Activated CD4-positive, alpha-beta T cell treated with anti-CD3 and anti-CD28 coated beads for 36 hours (primary cell): ENCODE measurements around the gene COASY. TPM values are rescaled to one million over a fixed set of nuclear protein-coding genes. Genes with fewer than 3 reads are reported as not detected.

Source experiments
- ATAC-seq: fragments of 200-7000 bp; cut with Tn5 transposase; one replicate; pipeline ENCODE4 v1.10.0; 2021; ENCODE audit warnings: mild to moderate bottlenecking, moderate library complexity
- CTCF ChIA-PET: fragments of 350-600 bp; sonication (Branson Sonifier 250); formaldehyde crosslinking; loops from one replicate; lab custom pipeline; 2021; ENCODE audit warnings: antibody characterized with exemption; lab: Charles Lee
- POLR2A ChIA-PET: fragments of 350-600 bp; sonication (Branson Sonifier 250); formaldehyde crosslinking; loops from one replicate; lab custom pipeline; 2021; ENCODE audit warnings: antibody characterized with exemption, inconsistent platforms; lab: Charles Lee
- DNase-seq: peaks from one replicate; pipeline ENCODE4 v3.0.0-alpha.2; 2020
- H3K27ac Mint-ChIP-seq: one replicate; pipeline ENCODE4 v1.8.0; 2021; ENCODE audit warnings: mixed read lengths
- H3K27me3 Mint-ChIP-seq: one replicate; pipeline ENCODE4 v1.8.0; 2021; ENCODE audit warnings: mixed read lengths
- H3K36me3 Mint-ChIP-seq: one replicate; pipeline ENCODE4 v1.8.0; 2021; ENCODE audit warnings: low read depth, mixed read lengths
- H3K4me1 Mint-ChIP-seq: one replicate; pipeline ENCODE4 v1.8.0; 2021; ENCODE audit warnings: mixed read lengths
- H3K4me3 Mint-ChIP-seq: one replicate; pipeline ENCODE4 v1.8.0; 2021; ENCODE audit warnings: mild to moderate bottlenecking, moderate library complexity, mixed read lengths
- H3K9me3 Mint-ChIP-seq: one replicate; pipeline ENCODE4 v1.8.0; 2021; ENCODE audit warnings: low read depth, mixed read lengths
- intact Hi-C, 2 experiments: fragments of 100-400 bp; cut with DNase I in 1 of 2; cut with micrococcal nuclease in 1 of 2; formaldehyde crosslinking; loops; one replicate each; pipeline versions ENCODE4 v1.14.2 to v1.15.1; 2022 to 2024; cut with DNase I, micrococcal nuclease
- total RNA-seq, 2 experiments: library from RNA; stranded (reverse); gene quantifications; one replicate each; pipeline ENCODE4 v1.2.3, GENCODE V29; 2021

COASY gene
- total RNA-seq, 2 experiments from 2014 or later: 83.3 to 105 TPM

DNA sequence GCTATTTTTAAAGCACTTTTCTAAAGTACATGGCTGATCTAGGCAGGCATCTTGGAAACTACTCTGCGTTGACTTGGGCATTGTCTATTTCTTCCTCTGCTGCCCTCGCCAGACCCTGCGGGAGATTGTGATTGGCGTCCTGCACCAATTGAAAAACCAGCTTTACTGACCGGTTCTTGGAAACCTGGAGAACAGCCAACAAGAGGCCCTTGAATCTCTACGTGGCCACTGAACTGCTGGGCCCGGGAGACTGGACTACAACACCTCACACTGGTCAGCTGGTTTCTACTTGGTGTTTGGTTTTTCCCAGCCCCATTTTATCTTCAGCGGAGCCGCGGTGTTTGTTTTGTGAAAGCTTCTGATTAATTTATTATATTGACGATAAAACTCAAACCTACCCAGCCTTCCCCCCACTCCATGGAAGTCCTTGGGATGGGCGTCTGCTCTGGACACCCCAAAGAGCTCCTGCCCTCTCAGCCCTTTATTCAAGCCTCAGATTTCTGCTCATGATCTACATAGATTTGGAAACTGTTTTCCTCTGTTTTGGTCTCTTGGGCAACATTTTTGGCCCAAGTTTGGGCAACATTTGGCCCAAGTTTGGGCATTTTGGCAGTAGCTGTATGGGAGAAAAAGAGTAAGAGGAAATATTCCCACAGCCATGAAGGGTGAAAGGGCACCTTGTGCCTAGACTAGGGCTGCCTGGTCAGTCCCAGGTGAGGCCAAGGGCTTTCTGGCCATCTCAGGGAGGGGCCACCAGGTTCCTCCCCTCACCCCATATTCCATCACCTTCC lies 9.7 kb downstream of the COASY start:
- intact Hi-C loops: no loop called here
- POLR2A ChIA-PET: no interaction called here
- DNase-seq (no peak), ATAC-seq (no peak)
- H3K9me3 Mint-ChIP-seq: no peaks in the 10 kb centered on the region
- no peaks in the 10 kb centered on the region for H3K27me3 Mint-ChIP-seq
- CTCF ChIA-PET: no interaction called here
- H3K27ac Mint-ChIP-seq: no peak overlapping the region
- no peak overlapping the region for H3K4me3 Mint-ChIP-seq
- peaks cover 77% of the 10 kb centered on the region for H3K36me3 Mint-ChIP-seq
- peaks cover 33% of the 10 kb centered on the region for H3K4me1 Mint-ChIP-seq

DNA sequence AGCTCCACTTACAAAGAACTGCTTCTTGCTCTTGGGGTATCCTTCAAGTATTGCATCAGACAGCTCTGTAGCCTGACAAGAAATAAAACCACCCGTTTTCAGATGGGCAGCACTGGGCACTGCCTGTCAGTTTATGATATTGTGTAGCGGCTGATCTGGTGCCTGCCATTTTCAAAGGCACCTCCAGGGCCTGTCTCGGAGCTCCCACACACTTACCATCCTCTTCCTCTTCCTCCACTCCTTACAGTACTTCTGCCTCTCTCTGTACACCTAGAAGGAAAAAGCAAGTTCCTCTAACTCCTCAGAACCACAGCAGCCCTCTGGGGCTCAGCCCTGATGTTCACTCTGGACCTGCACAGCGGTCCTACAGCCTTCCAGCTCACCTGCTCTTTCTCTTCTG lies 11.1 kb downstream of the COASY start:
- no peak overlapping the region for H3K4me3 Mint-ChIP-seq
- H3K27ac Mint-ChIP-seq: peak overlapping the region; percentile 56
- intact Hi-C loops: no loop called here
- H3K36me3 Mint-ChIP-seq: peaks cover 82% of the 10 kb centered on the region
- H3K27me3 Mint-ChIP-seq: no peaks in the 10 kb centered on the region
- ChIA-PET CTCF (interaction anchor here (0.6 to 1.0 kb wide), 2 partner anchors 141 to 459 kb away, joined by 3 read pairs; no protein-coding TSS in a partner anchor), POLR2A (interaction anchor here (0.8 kb wide), 1 partner anchor 259 kb away, joined by 4 read pairs; no protein-coding TSS in a partner anchor)
- DNase-seq: no peak
- H3K4me1 Mint-ChIP-seq: peaks cover 30% of the 10 kb centered on the region
- no peaks in the 10 kb centered on the region for H3K9me3 Mint-ChIP-seq
- no peak for ATAC-seq

DNA sequence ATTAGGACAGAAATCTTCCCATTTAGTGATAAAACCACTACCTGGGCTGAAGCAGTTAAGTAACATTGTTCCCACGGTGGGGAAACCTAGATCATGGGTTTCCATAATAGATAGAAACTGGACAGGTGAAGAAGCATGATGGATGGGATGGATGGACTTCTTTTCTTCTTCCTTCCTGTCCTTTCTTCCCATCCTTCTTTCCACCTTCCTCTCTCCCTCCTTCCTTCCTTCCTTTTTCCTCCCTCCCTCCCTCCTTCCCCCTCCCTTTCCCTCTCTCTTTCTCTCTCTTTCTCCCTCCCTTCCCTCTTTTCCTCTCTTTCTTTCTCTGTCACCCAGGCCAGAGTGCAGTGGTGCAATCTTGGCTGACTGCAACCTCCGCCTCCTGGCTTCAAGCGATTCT lies 12.5 kb downstream of the COASY start:
- ATAC-seq: no peak
- Mint-ChIP-seq H3K9me3 (no peaks in the 10 kb centered on the region), H3K4me3 (no peak overlapping the region), H3K27me3 (no peaks in the 10 kb centered on the region), H3K4me1 (peaks cover 31% of the 10 kb centered on the region), H3K27ac (no peak overlapping the region), H3K36me3 (peaks cover 75% of the 10 kb centered on the region)
- DNase-seq: no peak
- intact Hi-C loops: no loop called here
- POLR2A ChIA-PET: no interaction called here
- CTCF ChIA-PET: interaction anchor here (1.5 kb wide), 1 partner anchor 34 kb away, joined by 3 read pairs; the partner anchor contains the start of genes RETREG3 and TUBG1

DNA sequence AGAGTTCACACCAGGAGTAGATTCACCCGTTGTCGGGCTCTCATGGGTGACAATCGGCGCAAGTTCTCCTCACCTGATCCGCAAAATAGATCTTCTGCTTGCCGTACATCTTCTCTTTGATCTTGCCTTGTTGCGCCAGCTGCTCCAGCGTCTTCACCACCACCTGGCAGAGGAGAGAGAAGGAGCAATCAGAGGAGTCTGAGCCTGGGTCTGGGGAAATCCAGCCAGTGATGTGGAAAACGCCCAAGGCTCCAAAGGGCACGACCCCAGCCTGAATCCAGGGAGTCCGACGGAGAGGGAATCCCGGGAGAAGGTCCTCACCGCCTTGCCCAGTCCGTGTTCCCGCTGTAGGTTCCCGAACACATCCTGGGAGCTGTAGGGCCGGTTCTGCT lies 15.2 kb downstream of the COASY start:
- peaks cover 62% of the 10 kb centered on the region for H3K36me3 Mint-ChIP-seq
- H3K27me3 Mint-ChIP-seq: no peaks in the 10 kb centered on the region
- H3K4me1 Mint-ChIP-seq: peaks cover 28% of the 10 kb centered on the region
- POLR2A ChIA-PET: interaction anchor here (0.6 to 2.5 kb wide), 3 partner anchors 10 to 96 kb away, joined by 3 to 8 read pairs (median 8); partner anchors contain the start of genes MLX, RETREG3 and TUBG1
- ATAC-seq (peak; percentile 12), DNase-seq (peak; percentile 40)
- no peaks in the 10 kb centered on the region for H3K9me3 Mint-ChIP-seq
- H3K27ac Mint-ChIP-seq: peak overlapping the region; percentile 98
- intact Hi-C loops: loop anchor here (1.0 to 5.0 kb wide), 10 partner anchors 10 to 421 kb away; partner anchors contain the start of genes COASY (in 2 of the 2), MLX (in 2 of the 2), RETREG3 (in 2 of the 2) and TUBG1 (in 2 of the 2)
- CTCF ChIA-PET: interaction anchor here (0.6 to 4.7 kb wide), 19 partner anchors 9 to 421 kb away, joined by 3 to 80 read pairs (median 7); partner anchors contain the start of genes MLX, RAMP2, RETREG3 and RPL27
- H3K4me3 Mint-ChIP-seq: peak overlapping the region; percentile 88

DNA sequence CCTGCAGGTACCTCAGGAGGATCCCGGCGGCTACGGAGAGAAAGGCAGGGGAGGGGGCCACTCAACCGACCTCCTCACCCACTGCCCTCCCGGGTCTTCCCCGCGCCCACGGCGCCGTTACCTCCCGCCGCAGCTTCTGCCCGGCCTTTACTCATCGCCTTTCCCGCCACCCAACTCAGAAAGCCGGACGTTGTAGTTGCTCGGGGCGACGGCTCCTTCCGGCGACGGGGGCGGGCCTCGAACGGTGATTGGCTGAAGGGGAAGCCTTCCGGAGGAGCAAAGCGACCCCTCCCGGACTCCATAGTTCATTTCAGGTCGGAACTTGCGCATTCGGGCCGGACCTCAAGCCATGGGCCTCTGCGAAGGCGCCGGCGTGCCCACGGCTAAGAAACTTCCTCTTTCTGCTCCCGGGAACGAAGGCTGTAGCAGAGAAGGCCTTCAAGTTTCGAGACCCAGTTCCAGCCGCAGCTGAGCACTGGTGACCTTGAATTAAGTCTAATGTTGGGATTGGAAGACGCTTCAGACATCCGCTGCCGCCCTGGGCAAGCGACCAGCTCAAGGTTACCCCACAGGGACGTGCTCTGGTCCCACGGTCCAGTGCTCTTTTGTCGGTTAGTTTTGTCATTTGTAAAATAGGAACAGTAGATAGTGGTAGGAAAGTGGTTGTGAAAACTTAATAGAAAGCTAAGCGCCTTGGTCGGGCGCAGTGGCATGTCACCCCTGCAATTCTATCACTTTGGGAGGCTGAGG lies 15.8 kb downstream of the COASY start, which contains the start of gene PSMC3IP:
PSMC3IP (minus strand) TSS at position 198 of the 750 bp plus-strand sequence; CDS start at position 155, 43 bp downstream.
- H3K4me3 Mint-ChIP-seq: peak within 1 kb of the TSS; percentile 88
- ChIA-PET CTCF (interaction anchor here (0.6 to 4.7 kb wide), 61 partner anchors 10 to 906 kb away, joined by 3 to 80 read pairs (median 4); partner anchors contain the start of genes BECN1, CAVIN1, DHX8 and GHDC), POLR2A (interaction anchor here (0.6 to 2.5 kb wide), 9 partner anchors 11 to 420 kb away, joined by 3 to 10 read pairs (median 4); partner anchors contain the start of genes BECN1, MLX, RETREG3 and RPL27)
- intact Hi-C loops: loop anchor here (1.0 to 5.0 kb wide), 17 partner anchors 10 to 421 kb away; partner anchors contain the start of genes BECN1 (in 2 of the 2), COASY (in 2 of the 2), EZH1 (in 2 of the 2) and MLX (in 2 of the 2)
- H3K27ac Mint-ChIP-seq: peak within 1 kb of the TSS; percentile 98
- no peaks in the 10 kb centered on the region for H3K9me3 Mint-ChIP-seq
- peaks cover 28% of the 10 kb centered on the region for H3K4me1 Mint-ChIP-seq
- peak; percentile 92 for ATAC-seq
- peaks cover 61% of the 10 kb centered on the region for H3K36me3 Mint-ChIP-seq
- DNase-seq: peak; percentile 98
- no peaks in the 10 kb centered on the region for H3K27me3 Mint-ChIP-seq

DNA sequence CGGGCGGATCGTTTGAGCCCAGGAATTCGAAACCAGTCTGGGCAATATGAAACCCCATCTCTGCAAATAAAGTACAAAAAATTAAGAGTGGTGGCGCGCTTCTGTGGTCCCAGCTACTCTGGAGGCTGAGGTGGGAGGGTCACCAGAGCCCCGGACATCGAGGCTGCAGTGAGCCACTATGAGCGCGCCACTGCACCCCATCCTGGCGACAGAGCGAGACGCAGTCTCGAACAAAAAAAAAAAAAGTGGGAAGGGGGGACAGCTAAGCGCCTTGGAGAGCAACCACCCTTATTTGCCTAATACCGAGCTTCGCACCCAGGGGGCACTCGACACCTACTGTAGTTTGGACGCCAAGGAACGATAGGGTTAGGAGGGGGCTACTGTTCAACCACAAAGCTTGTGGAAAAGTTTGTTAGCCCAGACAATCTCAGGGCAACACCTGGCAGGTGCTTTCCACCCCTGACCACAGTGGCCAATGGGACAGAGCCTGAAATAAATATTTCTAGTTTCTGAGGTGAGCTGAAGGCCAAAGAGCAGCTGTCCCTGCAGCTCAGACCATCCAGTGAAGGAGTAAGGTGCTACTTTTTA lies 16.4 kb downstream of the COASY start:
- ChIA-PET POLR2A (interaction anchor here (0.6 to 2.5 kb wide), 12 partner anchors 10 to 605 kb away, joined by 3 to 10 read pairs (median 4); partner anchors contain the start of genes BECN1, MLX, RETREG3 and RPL27), CTCF (interaction anchor here (0.5 to 4.7 kb wide), 63 partner anchors 10 to 905 kb away, joined by 3 to 80 read pairs (median 4); partner anchors contain the start of genes BECN1, CAVIN1, DHX8 and DNAJC7)
- H3K36me3 Mint-ChIP-seq: peaks cover 57% of the 10 kb centered on the region
- H3K27ac Mint-ChIP-seq: peak overlapping the region; percentile 98
- peak; percentile 63 for ATAC-seq
- no peaks in the 10 kb centered on the region for H3K27me3 Mint-ChIP-seq
- H3K9me3 Mint-ChIP-seq: no peaks in the 10 kb centered on the region
- intact Hi-C loops: loop anchor here (1.0 to 5.0 kb wide), 8 partner anchors 100 to 351 kb away; partner anchors contain the start of genes BECN1 (in 2 of the 2), EZH1 (in 2 of the 2) and VPS25 (in 1 of the 2)
- H3K4me1 Mint-ChIP-seq: peaks cover 27% of the 10 kb centered on the region
- DNase-seq: peak; percentile 87
- peak overlapping the region; percentile 88 for H3K4me3 Mint-ChIP-seq

DNA sequence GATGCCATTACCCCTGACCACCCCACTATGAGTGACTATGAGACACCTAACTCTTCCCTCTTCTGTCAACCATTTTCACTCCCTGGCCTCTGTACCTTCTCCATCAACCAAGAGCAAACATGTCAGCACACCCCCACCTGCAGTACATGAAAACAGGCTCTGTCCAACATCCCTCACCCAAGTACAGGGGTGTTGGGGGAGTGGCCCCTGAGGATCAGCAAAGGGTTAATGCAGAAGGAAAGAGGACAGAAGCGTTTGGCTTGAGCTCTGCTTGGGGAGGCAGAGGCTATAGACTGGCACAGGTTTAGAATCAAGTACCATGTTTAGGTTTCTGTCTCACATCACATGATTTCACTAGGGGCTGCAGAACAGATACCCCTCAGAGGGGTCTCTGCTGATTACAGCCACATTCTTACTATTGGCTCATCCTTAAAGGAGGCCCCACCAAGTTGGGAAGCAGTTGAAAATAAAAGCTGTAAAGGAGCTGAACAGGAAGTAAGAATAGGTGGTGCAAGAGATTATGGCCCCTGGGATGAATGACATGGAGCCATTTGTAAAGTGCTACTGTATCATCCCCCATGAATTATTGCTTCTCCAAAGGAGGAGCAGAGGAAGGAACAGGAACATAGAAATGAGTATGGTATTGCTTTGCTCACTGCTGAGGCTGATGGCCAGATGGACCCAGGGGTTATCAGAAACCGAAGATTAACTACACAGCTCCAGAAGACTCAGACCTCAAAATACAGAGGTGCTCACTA lies 18.0 kb downstream of the COASY start:
- DNase-seq: no peak
- Mint-ChIP-seq H3K36me3 (peaks cover 48% of the 10 kb centered on the region), H3K4me3 (peak overlapping the region; percentile 6), H3K27ac (peak overlapping the region; percentile 53), H3K27me3 (no peaks in the 10 kb centered on the region), H3K4me1 (peaks cover 26% of the 10 kb centered on the region), H3K9me3 (no peaks in the 10 kb centered on the region)
- CTCF ChIA-PET: interaction anchor here (0.5 to 4.7 kb wide), 11 partner anchors 17 to 613 kb away, joined by 3 to 80 read pairs (median 3); partner anchors contain the start of genes CNP, RETREG3 and TUBG1
- no peak for ATAC-seq
- POLR2A ChIA-PET: no interaction called here
- intact Hi-C loops: loop anchor here in 1 of 2 experiments (2.0 to 5.0 kb wide), 2 partner anchors 99 to 242 kb away; partner anchors contain the start of gene BECN1

DNA sequence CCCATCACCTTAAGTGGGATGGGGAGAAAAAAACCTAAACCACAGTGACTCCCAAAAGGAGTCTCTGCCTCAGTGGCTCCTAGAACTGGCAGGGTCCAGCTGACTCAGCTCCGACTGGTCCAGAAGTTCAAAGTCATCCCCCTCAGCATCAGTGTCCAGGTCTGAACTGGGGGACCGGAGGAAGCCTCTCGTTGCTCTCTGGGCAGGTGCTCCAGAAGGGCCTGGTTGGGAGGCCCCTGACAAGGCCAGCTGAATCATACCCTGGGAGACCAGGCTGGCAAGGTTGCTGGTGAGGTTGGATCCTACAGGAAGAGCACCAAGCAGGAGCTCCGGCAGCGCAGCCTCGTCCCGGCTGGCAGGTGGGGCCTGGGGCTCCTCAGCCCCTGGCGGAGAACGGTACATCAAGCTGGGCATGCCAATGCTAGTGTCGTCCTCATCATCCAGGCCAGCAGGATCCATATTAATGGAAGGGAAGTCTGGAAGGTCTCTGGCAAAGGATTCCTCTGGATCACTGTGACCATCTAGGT lies 19.9 kb downstream of the COASY start:
- Mint-ChIP-seq H3K4me3 (no peak overlapping the region), H3K27ac (no peak overlapping the region), H3K9me3 (no peaks in the 10 kb centered on the region), H3K27me3 (no peaks in the 10 kb centered on the region), H3K4me1 (peaks cover 13% of the 10 kb centered on the region), H3K36me3 (peaks cover 42% of the 10 kb centered on the region)
- POLR2A ChIA-PET: no interaction called here
- intact Hi-C loops: no loop called here
- ATAC-seq (no peak), DNase-seq (no peak)
- CTCF ChIA-PET: no interaction called here

DNA sequence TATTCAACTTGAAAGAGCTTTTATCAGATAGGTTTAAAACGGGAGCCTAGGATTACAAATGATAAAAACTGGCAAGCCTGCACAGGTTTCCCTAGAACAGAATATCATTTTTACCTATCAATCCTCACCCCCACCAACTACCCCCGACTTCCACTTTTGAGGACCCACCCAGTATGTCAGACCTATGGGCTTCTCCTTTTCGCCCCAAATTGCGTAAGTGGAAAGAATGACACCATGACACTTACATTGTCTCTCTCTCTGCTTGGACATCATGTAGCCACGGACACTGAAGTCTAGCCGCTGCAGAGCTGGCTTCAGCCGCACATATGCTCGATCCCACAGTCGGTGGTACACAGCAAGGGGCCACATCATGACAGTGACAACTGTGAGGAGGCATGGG lies 22.9 kb downstream of the COASY start:
- Mint-ChIP-seq H3K27ac (no peak overlapping the region), H3K9me3 (no peaks in the 10 kb centered on the region), H3K36me3 (peaks cover 44% of the 10 kb centered on the region), H3K4me3 (no peak overlapping the region), H3K4me1 (peaks cover 2% of the 10 kb centered on the region), H3K27me3 (no peaks in the 10 kb centered on the region)
- ATAC-seq: no peak
- ChIA-PET CTCF (interaction anchor here (1.0 kb wide), 1 partner anchor 162 kb away, joined by 3 read pairs; no protein-coding TSS in a partner anchor), POLR2A (no interaction called here)
- DNase-seq: no peak
- intact Hi-C loops: no loop called here
